PC-9 (cell line): Measurements from ENCODE around the gene GJA9.

Source experiments
- EZH2 ChIP-seq: fragments of 200-600 bp; sonication (generic); IDR thresholded peaks from 2 replicates; pipeline ENCODE4 v1.8.0; 2017; ENCODE audit warnings: antibody characterized with exemption, low read depth
- TF ChIP-seq, protein P1 (sequence below): fragments of 200-600 bp; sonication (generic); conservative IDR thresholded peaks from 2 replicates; pipeline ENCODE4 v1.6.1; 2017; ENCODE audit warnings: mixed run types, antibody characterized with exemption, mild to moderate bottlenecking, moderate library complexity

DNA sequence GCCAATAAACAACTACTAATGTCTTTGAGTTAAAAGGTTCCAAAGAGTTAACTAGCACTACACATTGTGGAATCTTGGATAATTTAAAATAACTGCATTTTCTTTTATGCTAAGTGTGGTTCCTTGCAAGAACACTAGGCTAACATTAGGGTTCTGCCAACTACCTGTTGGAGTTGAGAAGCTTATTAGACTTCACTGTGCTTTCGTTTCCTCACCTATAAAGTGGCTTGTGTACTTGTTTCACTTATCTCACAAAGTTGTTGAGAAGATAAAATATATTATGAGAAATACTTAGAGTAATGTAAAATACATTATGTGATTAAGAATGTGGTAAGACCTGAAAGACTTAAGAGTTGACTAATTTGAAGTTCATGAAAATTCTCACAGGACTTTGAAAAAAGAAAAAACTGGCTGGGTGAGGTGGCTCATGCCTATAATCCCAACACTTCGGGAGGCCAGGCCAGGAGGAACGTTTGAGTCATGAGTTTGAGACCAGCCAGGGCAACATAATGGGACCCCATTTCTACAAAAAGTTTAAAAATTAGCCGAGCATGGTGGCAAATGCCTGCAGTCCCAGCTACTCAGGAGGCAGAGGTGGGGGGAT is 16.2 kb downstream of the GJA9 start:
- TF ChIP-seq, protein P1, sequence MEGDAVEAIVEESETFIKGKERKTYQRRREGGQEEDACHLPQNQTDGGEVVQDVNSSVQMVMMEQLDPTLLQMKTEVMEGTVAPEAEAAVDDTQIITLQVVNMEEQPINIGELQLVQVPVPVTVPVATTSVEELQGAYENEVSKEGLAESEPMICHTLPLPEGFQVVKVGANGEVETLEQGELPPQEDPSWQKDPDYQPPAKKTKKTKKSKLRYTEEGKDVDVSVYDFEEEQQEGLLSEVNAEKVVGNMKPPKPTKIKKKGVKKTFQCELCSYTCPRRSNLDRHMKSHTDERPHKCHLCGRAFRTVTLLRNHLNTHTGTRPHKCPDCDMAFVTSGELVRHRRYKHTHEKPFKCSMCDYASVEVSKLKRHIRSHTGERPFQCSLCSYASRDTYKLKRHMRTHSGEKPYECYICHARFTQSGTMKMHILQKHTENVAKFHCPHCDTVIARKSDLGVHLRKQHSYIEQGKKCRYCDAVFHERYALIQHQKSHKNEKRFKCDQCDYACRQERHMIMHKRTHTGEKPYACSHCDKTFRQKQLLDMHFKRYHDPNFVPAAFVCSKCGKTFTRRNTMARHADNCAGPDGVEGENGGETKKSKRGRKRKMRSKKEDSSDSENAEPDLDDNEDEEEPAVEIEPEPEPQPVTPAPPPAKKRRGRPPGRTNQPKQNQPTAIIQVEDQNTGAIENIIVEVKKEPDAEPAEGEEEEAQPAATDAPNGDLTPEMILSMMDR = no peak
- no peak for TF ChIP-seq EZH2
